Fibroblast of mammary gland (primary cell): ENCODE measurements around the gene KIAA0319L.

ENCODE experiments used
- DNase-seq: peaks from one replicate; pipeline ENCODE4 v3.0.0-alpha.2; 2010; ENCODE audit warnings: low read depth
- H3K4me3 ChIP-seq: 2 replicates; pipeline ENCODE4 v1.5.1; 2011; ENCODE audit warnings: low read depth, mild to moderate bottlenecking, low read length, moderate library complexity; ENCODE audit not compliant: control insufficient read depth
- CTCF ChIP-seq: conservative IDR thresholded peaks from 2 replicates; pipeline ENCODE4 v1.5.1; 2011; ENCODE audit warnings: low read depth, low read length, inconsistent platforms; ENCODE audit not compliant: control insufficient read depth, insufficient read depth

Gene KIAA0319L

DNA sequence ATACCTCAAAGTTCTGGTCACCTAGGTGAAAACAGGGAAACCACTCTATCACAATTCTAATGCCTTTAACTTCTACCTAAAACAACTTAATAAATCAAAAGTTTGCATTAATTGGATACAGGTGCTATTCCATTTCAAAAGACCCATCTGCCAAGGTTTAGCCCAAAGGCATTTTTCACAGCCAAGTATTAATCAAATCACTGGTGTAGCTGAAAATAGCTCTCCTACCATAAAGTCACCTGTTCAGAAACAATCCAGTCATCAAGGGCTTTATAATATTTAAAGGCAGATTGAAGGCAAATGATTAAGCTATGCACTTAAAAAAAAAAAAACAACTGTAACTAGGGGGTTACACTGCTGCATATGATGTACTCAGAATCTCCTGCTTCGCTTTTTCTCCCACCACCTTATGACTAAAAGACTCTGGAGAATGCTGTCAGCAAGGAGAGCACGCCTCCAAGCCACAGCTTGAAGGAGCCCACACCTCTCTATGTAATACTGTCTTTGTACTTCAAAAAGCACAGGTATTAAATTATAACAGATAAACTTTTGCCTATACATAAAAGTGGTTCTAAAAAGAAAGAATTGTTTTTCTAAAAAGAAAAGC, 20.5 kb downstream of the KIAA0319L start:
- DNase-seq = no peak
- TF ChIP-seq CTCF = no peak
- no peak overlapping the region for H3K4me3 ChIP-seq

DNA sequence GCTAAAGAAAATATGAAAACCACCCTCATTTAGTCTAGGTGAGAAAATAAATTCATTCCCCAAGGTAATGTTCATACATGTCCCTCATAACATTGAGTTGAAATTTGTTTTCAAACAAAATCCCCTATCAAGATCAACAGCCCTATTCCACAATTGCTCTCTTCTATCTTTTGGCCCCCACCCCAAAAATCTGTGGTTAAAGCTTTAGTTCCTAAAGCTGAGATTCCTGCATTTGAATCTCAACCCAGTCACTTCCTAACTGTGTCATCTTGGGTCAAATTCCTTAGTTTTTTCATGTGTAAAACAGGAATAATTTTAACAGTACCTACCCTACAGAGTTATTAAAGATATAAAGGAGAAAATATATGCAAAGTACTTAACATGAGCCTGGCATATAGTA, 22.0 kb downstream of the KIAA0319L start:
- no peak overlapping the region for H3K4me3 ChIP-seq
- DNase-seq = no peak
- no peak for TF ChIP-seq CTCF

DNA sequence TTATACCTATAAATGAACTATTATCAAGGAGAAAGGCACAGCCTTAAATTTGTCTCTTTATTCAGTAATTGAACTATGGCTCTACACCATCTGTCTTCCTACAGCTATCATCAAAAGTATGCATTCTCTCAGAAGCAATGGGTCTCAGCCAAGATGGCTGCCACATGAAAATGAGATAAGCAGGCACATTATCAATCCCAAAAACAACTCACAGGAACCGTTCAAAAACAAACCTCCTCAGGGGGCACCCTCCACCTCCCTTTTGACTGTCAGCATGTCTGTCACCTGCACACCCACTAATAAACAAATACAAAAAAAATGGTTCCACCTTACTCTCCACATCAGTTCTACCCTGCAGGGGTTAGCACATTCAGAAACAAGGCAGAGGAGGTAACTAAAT, 23.6 kb downstream of the KIAA0319L start:
- no peak overlapping the region for H3K4me3 ChIP-seq
- DNase-seq = no peak
- no peak for TF ChIP-seq CTCF

DNA sequence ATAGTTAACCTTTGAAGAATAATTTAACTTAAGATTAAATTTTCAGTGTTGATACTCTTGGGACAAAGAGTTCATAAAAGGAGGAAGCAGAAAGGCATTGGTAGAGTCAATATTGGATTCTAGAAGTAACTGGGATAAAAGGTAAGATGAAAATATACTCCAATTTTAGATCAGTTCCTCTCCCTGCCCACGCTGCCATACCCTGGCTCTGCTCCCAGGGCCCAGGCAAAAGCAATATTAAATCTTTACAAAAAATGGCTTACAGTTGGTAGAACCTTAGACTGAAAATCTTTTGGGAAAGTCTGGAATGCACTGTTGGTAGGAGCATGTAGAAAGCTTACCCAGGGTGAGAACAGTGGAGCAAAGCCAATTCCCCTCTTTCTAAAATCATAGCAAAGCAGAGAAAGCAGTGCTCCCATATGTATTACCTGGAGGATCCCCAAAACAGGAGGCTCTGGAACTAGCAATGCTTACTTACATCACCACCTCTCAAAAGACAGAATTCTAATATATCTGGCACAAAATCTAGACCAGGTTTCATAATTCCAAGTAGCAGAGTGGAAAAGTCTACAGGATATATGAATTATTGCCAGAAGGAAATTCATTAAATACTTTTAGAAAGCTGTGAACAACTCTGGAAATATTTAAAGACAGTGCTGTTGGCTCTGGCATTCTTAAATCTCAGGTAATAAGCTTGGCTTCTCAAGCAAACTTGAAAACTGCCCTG, 24.5 kb downstream of the KIAA0319L start:
- H3K4me3 ChIP-seq = no peak overlapping the region
- no peak for DNase-seq
- no peak for TF ChIP-seq CTCF

DNA sequence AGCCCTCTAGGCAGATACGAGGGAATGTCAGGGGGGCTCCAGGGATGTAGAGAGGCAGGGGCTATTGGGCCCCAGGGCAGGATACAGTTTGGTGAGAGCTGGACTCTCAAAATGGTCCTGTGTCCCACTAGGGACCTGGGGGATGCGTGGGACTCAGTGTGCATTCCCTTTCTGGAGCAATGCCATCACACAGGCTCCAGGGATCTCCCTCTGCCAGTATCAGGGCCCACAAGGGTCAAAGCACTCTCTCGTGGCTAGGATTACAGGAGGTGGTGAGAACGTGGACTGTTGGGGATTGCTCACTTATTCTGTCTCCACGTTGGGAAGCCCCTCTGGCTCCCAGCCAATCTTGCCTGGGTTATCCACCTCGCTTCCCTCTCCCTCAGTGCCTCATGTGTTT, 25.8 kb downstream of the KIAA0319L start:
- TF ChIP-seq CTCF = no peak
- no peak overlapping the region for H3K4me3 ChIP-seq
- no peak for DNase-seq

- no peak overlapping the region for H3K4me3 ChIP-seq
- no peak for TF ChIP-seq CTCF
- no peak for DNase-seq
These were observed 26.3 kb downstream of the KIAA0319L start for GRCh38 chr1:35530946-35531345.
